Stimulated activated CD8-positive, alpha-beta memory T cell treated with anti-CD3 and anti-CD28 coated beads, Interleukin-15, amount 100 ng/mL, for 24 hours (primary cell): ENCODE measurements around the gene ERGIC1.
"Not testable (repeated sequence)": the region's sequence is repeated elsewhere in the genome, so short reads cannot be mapped to it uniquely, and the experiment has no call there.

Experiments used
- DNase-seq: peaks from one replicate; pipeline ENCODE4 v3.0.0-alpha.2; 2020; ENCODE audit warnings: low read depth

ERGIC1 gene

DNA sequence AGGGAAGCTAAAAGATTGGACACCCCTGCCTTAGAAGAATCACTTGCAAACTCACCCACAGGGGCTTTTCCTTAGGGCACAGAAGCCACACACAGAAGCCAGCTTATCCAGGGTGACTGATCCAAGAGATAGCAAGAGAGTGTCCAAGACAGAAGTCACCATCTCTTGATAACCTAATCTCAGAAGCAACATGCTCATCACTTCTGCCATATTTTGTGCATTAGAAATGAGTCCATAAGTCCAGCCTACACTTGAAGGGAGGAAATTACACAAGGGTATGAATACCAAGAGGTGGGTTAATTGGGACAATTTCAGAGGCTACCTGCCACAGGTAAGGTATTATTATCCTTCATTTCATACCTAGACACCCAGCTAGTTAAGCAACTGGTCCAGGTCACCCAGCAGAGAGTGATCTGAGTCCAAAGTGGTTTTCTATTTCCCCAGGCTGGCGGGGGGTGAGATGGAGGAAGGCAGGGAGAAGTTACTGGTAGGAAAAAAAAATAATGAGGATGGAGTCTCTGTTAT lies 3.7 kb upstream of the ERGIC1 start:
- DNase-seq = no peak

DNA sequence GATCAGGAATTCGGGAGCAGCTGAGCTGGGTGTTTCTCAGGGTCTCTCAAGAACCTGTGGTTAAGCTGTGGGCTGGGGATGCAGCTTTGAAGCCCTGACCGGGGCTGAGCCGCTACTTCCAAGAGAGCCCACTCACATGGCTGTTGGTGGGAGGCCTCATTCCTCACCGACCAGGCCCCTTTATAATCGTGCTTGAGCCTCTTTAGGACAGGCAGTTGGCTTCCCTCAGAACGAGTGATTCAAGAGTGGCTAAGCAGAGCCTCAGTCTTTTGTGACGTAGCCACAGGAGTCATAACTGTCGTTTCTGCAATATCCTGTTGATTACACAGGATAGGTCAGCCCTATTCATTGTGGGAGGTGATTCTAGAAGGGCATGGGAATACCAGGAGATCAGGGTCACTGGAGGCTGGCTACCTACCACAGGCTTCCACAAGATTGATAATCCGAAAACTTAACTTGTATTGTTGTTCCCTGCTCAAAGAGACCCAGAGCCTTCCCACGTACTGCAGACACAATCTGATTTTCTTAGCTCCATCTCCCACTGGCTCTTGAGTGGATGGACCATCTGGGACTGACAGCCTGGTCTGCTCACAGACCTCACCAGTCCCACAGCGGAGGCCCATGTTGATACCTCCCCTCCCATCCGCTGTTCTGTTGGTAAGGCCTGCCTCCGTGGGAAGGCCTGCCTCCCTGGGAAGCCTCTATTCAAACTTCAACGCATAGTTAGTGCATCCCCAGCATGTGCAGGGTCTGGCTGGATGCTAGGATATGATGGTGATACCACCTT lies 3.0 kb upstream of the ERGIC1 start:
- DNase-seq = no peak

DNA sequence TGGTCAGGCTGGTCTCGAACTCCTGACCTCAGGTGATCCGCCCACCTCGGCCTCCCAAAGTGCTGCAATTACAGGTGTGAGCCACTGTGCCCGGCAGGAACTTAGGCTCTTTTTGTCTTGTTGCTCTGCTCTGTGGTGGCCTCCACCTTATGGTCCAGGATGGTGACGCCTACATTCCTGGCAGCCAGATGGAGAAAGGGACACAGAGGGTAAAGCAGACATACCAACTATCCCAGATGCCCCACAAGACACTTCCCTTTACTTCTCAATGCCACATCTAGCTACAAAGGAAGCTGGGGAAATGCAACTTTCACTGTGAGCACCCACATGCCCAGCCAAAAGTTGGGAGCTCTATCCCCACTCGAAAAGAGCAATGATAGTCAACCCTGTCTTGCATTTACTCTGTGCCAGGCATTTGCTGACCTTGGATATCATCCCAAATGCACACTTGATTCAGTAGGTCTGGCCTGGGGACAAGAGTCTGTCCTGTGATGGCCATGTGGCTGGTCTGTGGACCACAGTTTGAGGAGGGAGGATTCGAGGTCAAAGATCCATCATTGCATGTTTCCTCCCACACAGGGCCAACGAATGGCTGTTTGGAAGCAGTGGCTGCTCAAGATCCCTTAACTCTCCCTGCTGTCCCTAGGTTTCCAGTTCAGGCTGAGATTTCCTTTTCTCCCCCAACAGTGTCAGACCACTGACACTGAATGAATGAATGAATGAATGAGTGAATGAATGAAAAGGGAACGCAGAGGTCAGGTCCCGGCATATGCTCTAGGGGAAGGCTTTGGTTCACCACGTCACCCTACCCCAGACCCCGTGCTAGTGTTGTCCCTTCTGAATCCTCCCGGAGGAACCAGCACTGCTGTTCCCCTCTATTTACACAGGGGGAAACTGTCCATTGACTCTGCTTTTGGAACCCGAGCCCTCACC lies 1.4 kb upstream of the ERGIC1 start:
- no peak for DNase-seq

DNA sequence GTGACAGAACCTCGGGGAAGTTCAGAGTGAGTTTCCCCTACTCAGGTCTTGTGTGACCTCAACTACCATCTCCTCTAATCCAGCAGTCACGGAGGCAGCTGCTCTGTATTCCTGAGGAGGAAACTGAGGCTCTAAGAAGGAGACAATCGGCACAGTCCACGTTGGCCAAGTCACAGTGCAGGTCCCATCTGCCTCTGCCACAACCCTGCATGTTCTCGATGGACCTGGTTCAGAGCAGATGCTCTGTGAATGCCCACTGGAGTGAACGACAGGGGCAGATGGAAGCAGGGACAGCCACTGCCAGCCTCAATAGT lies 722 bp upstream of the ERGIC1 start:
- DNase-seq = no peak

DNA sequence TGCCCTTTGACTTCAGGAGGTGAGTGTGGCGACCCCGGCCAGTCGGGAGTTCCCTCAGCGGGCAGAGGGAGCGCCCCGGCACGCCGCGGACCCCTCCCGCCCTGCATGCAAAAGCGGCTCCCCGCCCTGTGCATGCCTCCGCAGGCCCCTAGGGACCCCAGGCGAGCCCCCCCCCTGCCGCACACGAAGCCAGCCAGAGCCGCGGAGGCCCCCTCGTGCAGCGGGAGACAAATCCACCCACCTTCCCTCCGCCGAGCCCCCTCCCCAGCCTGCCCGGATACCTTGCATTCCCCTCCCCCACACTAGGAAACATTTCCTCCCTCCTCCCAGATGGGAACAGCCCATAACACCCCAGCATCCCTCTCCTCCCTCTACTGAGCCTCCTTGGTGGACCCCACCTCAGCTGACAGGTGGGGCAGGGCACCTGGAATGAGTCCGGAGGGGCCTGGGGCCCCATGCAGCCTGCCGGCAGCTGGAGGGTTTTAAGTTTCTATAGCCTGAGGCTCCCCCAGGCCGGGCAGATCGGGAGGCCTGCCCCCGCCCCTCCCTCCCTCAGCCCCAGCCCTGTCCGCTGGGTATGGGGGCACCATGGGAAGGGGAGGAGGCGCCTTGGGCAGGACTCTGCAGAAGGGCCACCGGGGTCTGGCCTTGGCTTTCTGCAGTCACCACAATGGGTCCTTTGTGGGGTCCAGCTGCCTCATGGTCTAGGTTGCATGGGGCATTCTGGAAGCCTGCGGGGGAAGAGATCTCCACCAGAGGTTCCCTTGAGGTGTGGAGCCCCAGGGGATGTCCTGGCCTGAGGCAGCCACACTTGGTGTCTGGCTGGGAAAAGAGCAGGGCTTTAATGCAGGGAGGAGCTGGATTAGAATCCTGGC lies 601 bp downstream of the ERGIC1 start:
- no peak for DNase-seq

DNA sequence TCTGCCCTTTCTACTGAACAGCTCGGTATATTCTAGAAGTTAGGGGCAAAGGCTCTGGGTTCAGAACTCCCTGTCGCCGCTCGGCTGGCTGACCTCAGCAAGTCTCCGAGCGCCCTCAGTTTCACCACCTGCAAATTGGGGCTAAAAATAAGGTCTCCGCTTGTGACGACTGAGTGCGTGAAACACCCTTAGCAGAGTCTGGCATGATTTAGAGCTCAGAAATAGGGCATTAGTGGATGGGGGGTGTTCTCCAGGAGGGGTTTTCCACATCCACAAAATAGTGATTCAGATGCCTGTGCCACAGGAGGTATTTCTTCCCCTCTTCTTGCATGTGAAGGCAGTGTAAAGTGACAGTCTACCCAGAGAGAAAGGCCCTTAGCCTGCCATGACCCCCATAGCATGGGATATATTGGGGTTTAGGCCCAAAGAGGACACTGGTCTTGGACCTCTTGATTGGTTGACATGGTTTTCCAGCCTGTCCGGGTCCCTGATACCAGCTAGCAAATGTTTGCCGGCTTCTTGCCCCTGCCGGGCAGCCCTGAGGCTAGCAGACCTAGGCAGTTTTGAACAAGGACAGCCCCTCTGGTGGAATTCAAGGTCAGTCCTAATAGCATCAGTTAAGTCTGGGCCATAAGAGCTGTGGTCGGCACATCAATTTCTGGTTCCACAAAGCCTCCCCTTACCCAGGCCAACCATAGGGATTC lies 1.4 kb downstream of the ERGIC1 start:
- DNase-seq = no peak

DNA sequence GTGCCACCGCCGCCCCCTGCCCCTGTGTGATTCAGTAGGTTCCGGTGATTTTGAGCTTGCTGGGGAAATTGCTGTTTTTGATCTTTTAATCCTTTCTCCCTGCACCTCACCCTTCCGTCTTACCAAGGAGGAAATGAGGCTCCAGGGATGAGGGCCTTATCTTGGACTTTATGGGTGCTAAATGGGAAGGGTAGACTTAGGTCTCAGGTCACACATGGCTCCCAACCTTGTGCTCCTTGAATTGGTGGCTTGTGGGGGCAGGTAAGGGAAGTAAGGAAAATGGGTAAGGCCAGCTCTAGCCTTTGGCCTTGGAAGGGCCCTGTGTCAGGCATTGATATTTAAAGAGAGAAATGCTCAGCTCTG lies 1.9 kb downstream of the ERGIC1 start:
- no peak for DNase-seq

DNA sequence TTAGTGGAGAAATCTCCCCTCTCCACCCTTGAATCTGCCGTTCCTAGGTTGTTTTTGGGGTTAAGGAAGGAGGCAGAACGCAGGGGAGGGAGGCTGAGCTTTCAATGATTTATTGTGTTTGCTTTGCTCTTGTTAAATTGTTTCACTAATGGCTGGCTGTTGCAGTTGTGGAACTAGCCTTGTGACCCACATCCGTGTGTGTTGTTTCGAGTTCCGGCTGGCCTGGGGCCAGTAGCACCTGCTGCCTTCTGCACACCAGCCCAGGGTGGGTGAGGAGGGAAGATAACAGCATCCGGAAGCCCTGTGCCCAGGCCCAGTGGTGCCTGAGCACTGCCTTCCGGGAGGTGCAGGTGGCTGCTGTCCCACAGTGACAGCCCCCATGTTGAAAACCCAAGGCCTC lies 3.6 kb downstream of the ERGIC1 start:
- no peak for DNase-seq

DNA sequence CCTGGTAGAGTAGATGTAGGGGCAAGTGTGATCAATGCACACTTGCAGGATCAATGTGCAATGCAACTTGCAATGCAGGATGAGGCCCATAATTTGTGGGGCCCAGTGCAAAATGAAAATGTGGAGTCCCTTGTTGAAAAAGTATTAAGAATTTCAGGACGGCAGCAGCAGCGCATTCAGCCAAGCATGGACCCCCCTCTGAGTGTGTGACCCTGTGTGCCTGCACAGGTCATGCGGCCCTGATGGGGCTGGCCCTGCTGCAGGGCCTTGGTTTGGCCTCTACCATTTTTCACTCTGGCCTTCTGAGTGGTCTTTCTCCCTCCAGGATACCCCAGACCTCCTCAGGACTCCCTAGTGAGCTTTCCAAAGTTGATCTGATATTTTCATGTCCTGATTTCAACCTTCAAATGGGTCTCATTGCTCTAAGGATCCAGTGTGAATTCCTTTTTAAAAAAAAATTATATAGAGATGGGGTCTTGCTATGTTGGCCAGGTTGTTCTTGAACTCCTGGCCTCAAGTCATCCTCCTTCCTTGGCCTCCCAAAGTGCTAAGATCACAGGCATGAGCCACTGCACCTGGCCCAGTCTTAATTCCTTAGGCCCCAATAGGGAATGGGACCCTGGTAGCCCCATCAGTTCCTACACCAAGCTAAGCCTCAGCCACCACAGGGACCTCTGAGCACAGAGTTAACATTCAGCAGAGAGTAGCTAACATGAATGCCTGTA lies 4.3 kb downstream of the ERGIC1 start:
- no peak for DNase-seq

DNA sequence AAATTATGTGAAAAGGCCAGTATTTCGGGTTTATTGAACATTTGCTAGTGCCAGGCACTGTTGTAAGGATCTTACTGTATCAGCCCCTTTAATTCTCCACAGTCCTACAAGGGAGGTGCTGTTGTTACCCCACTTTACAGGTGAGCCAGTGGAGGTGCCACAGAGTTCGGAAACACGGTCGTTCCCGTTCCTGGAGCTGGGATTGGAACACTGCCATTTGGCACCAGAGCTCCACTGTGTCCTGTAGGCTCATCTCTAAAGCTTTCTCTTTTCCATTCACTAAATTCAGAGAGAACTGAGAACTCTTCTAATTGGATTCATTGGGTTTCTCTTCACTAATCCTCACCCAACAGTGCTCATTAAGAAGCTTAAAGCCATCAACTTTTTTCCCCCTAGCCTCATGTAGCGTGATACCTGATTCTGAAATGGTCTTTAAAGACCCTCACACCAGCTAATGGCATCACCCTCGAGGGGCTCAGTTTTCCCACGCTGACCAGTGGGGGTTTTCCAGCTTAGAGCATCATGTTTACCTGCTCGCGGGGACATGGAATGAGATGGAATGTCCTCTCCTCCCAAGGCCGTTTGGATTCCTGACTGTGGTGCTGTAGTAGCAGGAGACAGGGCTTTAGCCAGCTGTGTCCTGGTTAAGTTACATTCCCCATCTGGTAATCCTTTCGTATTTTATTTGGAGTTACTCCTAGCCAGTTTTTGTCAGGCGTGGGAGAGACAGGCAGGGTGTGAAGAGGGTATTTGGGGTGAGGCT lies 5.8 kb downstream of the ERGIC1 start:
- DNase-seq = no peak

DNA sequence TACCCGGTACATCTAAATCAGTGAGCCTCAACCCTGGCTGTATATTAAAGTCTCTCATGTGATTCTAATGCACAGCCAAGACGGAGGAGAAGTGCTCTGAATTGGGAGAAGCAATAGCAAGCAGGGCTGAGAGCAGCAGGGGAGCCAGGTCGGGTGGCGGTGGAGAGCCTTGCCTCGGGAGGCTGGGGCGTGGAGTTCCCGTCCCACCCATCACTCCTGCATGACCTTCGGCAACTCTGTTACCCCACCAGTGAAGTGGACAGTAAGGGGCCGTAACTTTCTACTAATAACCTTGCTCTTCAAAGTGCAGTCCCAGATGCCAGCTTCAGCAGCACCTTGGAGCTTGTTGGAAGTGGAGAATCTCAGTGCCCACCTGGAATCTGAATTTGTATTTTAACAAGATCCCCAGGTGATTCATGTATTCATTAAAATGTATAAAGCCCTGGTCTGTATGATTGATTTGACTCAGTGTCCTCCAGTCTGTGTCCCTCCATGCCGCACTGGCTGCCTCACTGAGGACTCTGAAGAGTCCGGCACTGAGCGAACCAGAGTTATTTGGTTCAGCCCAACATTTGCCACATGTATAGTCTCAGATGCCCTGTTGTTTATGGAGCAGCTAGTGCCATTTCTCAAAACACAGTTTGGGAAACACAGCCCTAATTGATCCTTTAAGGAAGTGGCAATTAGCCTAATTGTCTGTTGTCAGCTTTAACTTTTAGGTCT lies 6.5 kb downstream of the ERGIC1 start:
- no peak for DNase-seq

DNA sequence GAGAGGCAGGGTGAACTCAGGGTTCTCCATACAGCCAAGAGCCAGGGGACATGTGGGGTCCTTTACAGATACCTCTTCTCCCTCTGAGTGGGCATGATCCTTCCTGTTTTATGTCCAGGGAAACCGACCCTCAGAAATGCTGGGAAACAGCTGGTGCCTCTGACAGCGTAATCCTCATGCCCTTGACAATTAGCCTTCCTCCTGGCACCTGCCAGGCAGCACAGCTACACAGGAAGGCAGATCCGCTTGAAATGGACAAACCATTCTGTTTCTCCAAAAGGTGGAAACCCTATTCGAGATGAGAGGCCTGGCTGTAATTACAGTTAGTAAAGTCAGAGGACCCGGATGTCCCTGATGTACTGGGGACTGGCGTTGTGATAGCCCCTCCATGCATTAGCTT lies 7.2 kb downstream of the ERGIC1 start:
- no peak for DNase-seq

DNA sequence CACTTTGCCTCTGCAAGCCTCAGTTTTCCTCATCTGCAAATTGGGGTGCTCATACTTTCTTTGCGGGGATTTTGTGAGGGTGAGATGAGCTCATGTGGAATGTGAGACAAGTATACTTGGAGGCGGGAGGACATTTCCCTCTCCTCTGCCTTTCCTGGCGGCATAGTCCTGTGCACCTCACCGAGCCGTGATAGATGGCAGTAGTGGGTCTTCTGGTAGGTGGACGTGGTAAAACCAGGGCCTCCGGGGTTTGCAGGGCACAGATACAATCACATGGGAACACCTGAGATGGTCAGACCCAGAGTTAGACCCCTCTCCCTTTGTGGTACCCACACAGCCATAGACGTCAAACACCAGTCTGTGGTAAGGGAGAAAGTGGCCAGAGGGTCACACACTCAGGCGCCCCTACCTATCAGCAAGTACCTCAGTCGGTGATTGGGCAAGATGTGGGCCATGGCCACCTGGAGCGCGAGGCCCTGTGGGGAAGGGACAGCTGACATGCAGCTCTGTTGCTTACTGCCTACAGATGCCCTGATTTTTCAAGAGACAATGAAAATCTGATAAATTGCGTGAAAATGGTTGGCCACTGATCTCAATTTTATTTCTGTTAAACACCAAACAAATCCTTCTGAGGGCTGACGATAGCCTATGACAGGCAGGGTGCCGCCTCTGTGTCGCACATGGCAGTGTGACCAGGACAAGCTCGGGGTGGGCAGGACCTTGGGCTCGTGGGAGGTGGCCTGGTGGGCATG lies 9.9 kb downstream of the ERGIC1 start:
- DNase-seq = no peak

DNA sequence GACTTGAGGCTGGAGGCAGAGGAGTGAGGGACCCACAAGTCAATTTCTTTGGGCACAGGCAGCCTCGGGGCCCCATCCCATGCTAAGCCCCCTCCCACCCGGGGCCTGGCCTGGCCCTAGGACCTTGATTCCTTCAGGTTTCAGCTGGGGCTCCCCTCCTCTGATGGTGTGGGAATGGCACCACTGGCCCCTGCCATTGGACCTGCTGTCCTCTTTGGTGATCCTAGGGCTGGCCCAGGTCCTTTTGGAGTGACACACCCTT lies 10.5 kb downstream of the ERGIC1 start:
- no peak for DNase-seq

DNA sequence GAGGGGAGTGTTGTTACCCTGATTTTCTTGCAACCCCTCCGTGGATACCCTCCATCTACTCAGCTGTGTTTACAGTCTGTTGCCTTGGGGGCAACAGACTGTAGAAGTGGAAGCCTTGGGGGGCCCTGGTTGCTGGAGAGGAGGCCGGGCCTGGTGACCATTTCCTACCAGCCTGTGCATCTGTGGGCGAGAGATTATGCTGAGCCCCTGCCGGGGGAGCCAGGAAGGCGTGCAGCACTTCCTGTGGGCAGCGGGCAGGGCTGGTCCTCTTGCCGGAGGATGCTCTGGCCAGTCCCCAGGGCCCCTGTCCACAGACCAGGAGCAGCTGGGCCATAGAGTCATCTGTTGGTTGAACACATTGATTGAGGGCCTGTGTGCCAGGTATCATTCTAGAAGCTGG lies 11.1 kb downstream of the ERGIC1 start:
- no peak for DNase-seq

DNA sequence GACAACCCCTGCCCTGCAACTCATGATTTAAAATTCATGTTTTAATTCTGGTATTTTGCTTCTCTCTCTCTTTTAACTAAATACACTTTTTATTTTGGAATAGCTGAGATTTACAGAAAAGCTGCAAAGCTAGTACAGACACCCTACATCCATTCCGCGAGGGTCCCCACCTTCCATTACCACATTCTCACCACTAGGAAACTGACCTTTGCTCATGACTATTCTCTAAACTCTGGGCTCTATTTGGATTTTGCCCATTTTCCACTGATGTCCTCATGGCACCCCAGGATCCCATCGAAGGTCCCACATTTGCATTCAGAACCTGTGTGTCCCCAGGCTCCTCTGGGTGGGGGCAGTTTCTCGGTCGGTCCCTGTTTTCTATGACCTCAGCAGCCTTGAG lies 11.5 kb downstream of the ERGIC1 start:
- DNase-seq = no peak

DNA sequence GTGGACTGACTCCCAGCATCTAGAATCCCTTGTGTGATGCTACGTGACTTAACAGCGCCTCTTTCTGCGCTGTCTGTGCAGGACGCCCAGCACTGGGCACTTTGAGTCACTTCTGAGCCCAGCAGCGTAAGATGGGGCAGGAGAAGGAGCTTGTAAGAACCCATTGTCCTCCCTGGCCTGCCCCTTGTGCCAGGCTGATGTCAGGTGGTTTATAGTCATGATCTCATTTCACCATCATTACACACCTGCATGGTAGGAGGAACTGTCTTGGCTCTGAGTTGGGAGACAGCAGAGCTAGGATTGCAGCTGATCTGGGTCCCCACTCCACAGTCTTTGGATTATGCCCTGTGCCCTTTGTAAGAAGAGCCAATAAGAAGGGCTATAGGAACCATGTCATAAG lies 12.2 kb downstream of the ERGIC1 start:
- DNase-seq = no peak

DNA sequence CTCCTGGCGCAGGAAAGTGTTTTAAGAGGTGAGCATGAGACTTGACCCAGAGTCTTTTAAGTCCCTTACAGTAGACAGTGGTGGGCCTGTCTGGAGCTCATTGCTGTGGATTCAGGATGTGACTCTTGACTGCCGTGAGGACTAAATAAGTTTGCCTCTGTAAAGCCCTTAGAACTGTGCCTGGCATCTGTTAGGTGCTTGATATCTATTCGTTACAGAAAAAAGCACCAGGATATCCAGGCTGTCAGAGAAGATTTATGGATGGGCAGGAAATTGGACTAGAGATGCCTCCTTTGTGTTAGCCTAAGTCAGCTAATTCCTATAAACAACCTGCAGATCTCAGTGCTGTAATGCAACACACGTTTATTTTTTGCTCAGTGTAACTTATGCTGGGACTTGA lies 12.6 kb downstream of the ERGIC1 start:
- no peak for DNase-seq

DNA sequence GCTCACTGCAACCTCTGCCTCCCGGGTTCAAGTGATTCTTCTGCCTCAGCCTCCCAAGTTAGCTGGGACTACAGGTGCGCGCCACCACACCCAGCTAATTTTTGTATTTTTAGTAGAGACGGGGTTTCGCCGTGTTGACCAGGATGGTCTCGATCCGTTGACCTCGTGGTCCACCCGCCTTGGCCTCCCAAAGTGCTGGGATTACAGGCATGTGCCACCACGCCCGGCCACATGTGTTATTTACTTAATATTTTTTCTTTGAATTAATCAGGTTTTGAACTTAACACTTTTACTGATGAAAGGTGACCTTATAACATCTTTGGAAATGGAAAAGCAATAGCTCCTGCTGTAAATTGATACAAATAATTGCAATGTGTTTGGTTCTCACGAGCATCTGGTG lies 13.5 kb downstream of the ERGIC1 start:
- DNase-seq = not testable (repeated sequence)
